Left colon (tissue), 2 donors: Measurements from ENCODE around the gene NRM. TPM values are rescaled to one million over a fixed set of nuclear protein-coding genes. Genes with fewer than 3 reads are reported as not detected.
"Not testable (repeated sequence)": the region's sequence is repeated elsewhere in the genome, so short reads cannot be mapped to it uniquely, and the experiment has no call there.

Experiments used
- ATAC-seq: fragments of 200-7000 bp; cut with Tn5 transposase; one replicate; pipeline ENCODE4 v1.9.1; 2020; ENCODE audit warnings: mild to moderate bottlenecking, moderate library complexity
- DNase-seq, 2 donors: peaks; one replicate each; pipeline ENCODE4 v3.0.0-alpha.2; 2020
- intact Hi-C, 2 donors: fragments of 100-400 bp; cut with DNase I in 1 of 2; cut with micrococcal nuclease in 1 of 2; formaldehyde crosslinking; loops; one replicate each; pipeline versions ENCODE4 v1.11.2 to v1.14.0; 2022; cut with DNase I, micrococcal nuclease
- long read RNA-seq: library from polyadenylated mRNA; unstranded; transcript quantifications from one replicate; pipeline ENCODE4 v2.0.0, GENCODE V29; 2021
- total RNA-seq, 2 donors: library from RNA; stranded (reverse); fragmentation: NEBNext Ultra II Directional; extraction: Animal tissue kit (Norgen Biotek cat#: 25700); gene quantifications; one replicate each; pipeline ENCODE4 v1.2.1, GENCODE V29; 2021
- donor health status: DM: no; HTN: no; CAD: no.
- donor health status: DM: yes; HTN: yes; CAD: no.

NRM gene
- total RNA-seq = 1 to 10 TPM; 4.6 to 5.4 TPM
- long read RNA-seq, partial matches to known transcripts = 0 of 1 reads
- long read RNA-seq, other reads (novel, unspliced or antisense) = 0 of 1 reads

GRCh38 chr6:30690403-30691207, at the start of gene NRM:
NRM (minus strand) TSS chr6:30690984; CDS start chr6:30690974, 10 bp downstream.
- DNase-seq (peak; percentile 91 to 92), ATAC-seq (peak; percentile 87)
- intact Hi-C loops = no loop called here

- no peak for ATAC-seq
- no peak for DNase-seq
- intact Hi-C loops = loop anchor here in 1 of 2 donors (5.0 kb wide), 2 partner anchors 63 to 137 kb away; no protein-coding TSS in a partner anchor
Measured at GRCh38 chr6:30740540-30740870, 49.7 kb upstream of the NRM start.

GRCh38 chr6:30738532-30738931, 47.7 kb upstream of the NRM start:
- intact Hi-C loops = no loop called here
- ATAC-seq (no peak), DNase-seq (no peak)

GRCh38 chr6:30735668-30736314, 45.0 kb upstream of the NRM start:
- intact Hi-C loops = no loop called here
- DNase-seq = no peak
- ATAC-seq = no peak

GRCh38 chr6:30732237-30732943, 41.6 kb upstream of the NRM start:
- intact Hi-C loops = no loop called here
- ATAC-seq (no peak), DNase-seq (no peak)

GRCh38 chr6:30730601-30731435, 40.0 kb upstream of the NRM start:
- DNase-seq = peak; percentile 84 to 90
- ATAC-seq = peak; percentile 95
- intact Hi-C loops = no loop called here

GRCh38 chr6:30727920-30728553, 37.3 kb upstream of the NRM start:
- DNase-seq (no peak), ATAC-seq (no peak)
- intact Hi-C loops = no loop called here

GRCh38 chr6:30726506-30727413, 36.0 kb upstream of the NRM start:
- no peak for ATAC-seq
- intact Hi-C loops = no loop called here

GRCh38 chr6:30725713-30726505, 35.1 kb upstream of the NRM start:
- intact Hi-C loops = no loop called here
- ATAC-seq (no peak), DNase-seq (no peak)

More at GRCh38 chr6:30726506-30727413, 36.0 kb upstream of the NRM start:
- no peak for DNase-seq

GRCh38 chr6:30724906-30725667, 34.3 kb upstream of the NRM start:
- DNase-seq (no peak), ATAC-seq (no peak)
- intact Hi-C loops = loop anchor here in 1 of 2 donors (5.0 kb wide), 1 partner anchor 48 kb away; no protein-coding TSS in a partner anchor

GRCh38 chr6:30723843-30724741, 33.3 kb upstream of the NRM start:
- ATAC-seq, DNase-seq: not testable (repeated sequence)
- intact Hi-C loops = loop anchor here (2.0 to 5.0 kb wide), 2 partner anchors 45 to 47 kb away; no protein-coding TSS in a partner anchor

- intact Hi-C loops = loop anchor here (2.0 to 5.0 kb wide), 2 partner anchors 44 to 46 kb away; no protein-coding TSS in a partner anchor
- not testable (repeated sequence) for ATAC-seq
Measured at GRCh38 chr6:30723159-30723842, 32.5 kb upstream of the NRM start.

GRCh38 chr6:30722280-30723112, 31.7 kb upstream of the NRM start:
- peak; percentile 8 for ATAC-seq
- peak; percentile 63 to 88 for DNase-seq
- intact Hi-C loops = loop anchor here (2.0 to 5.0 kb wide), 2 partner anchors 44 to 45 kb away; no protein-coding TSS in a partner anchor

More at GRCh38 chr6:30723159-30723842, 32.5 kb upstream of the NRM start:
- not testable (repeated sequence) for DNase-seq
